Endothelial cell of umbilical vein (primary cell): ENCODE results near the gene RASSF9. TPM values are rescaled to one million over a fixed set of nuclear protein-coding genes. Genes with fewer than 3 reads are reported as not detected.

ENCODE experiments used
- BruUV-seq: library from RNA; stranded (reverse); fragments of 400-500 nt; replicated peaks from 2 replicates; lab custom pipeline; 2021; lab: Mats Ljungman, UMichigan
- CTCF ChIA-PET: fragments of 300-600, 350-600 bp; sonication (Branson Sonifier 250); formaldehyde crosslinking; loops from one replicate; lab custom pipeline; 2021; ENCODE audit warnings: antibody characterized with exemption, inconsistent platforms; lab: Charles Lee
- POLR2A ChIA-PET: fragments of 300-600, 350-600 bp; sonication (Branson Sonifier 250); formaldehyde crosslinking; loops from one replicate; lab custom pipeline; 2021; ENCODE audit warnings: antibody characterized with exemption, inconsistent platforms; lab: Charles Lee
- DNase-seq: peaks from one replicate; pipeline ENCODE4 v3.0.0-alpha.2; 2011; ENCODE audit warnings: low read depth, low spot score
- FAIRE-seq: peaks from 2 replicates; lab custom pipeline; 2011; peaks lifted over from hg19 to GRCh38; lab: Jason Lieb, UNC
- H2AFZ ChIP-seq: 2 replicates; pipeline ENCODE4 v1.6.0; 2012; ENCODE audit warnings: low read depth, low read length, control low read depth, inconsistent platforms
- H3K27ac ChIP-seq: 2 replicates; pipeline ENCODE4 v1.5.1; 2011; ENCODE audit warnings: low read depth, mild to moderate bottlenecking, control low read depth, low read length, moderate library complexity; ENCODE audit not compliant: insufficient read depth
- H3K27me3 ChIP-seq, 2 experiments: 2 replicates each; pipeline versions ENCODE4 v1.6.0 to v1.6.1; 2011; ENCODE audit warnings: low read length in 2 of 2, mixed read lengths in 1 of 2; ENCODE audit not compliant: control insufficient read depth in 2 of 2, insufficient read depth in 2 of 2
- H3K36me3 ChIP-seq, 2 experiments: 2 replicates in 1 of 2; 3 replicates in 1 of 2; pipeline ENCODE4 v1.5.1; 2011; ENCODE audit warnings: low read length in 2 of 2, mild to moderate bottlenecking in 1 of 2, moderate library complexity in 1 of 2; ENCODE audit not compliant: control insufficient read depth in 2 of 2, insufficient read depth in 2 of 2; ENCODE audit errors: extremely low read depth in 1 of 2
- H3K4me1 ChIP-seq: 3 replicates; pipeline ENCODE4 v1.5.1; 2011; ENCODE audit warnings: mild to moderate bottlenecking, low read length; ENCODE audit not compliant: control insufficient read depth, insufficient read depth; ENCODE audit errors: extremely low read depth
- H3K4me2 ChIP-seq: 2 replicates; pipeline ENCODE4 v1.6.1; 2011; ENCODE audit warnings: low read length, control low read depth, mixed read lengths; ENCODE audit not compliant: insufficient read depth
- H3K4me3 ChIP-seq, 3 experiments: fragments of 200-600 bp in 1 of 3; sonication (generic), shearing (Covaris generic) in 1 of 3; replicated peaks in 1 of 3; 2 replicates each; pipeline ENCODE4 v1.5.1; 2011 to 2016; ENCODE audit warnings: control low read depth in 3 of 3, low read length in 3 of 3, mild to moderate bottlenecking in 2 of 3, inconsistent platforms in 1 of 3, low read depth in 1 of 3, moderate library complexity in 1 of 3; ENCODE audit not compliant: insufficient read depth in 1 of 3
- H3K79me2 ChIP-seq: 2 replicates; pipeline ENCODE4 v1.6.0; 2012; ENCODE audit warnings: low read length, inconsistent platforms; ENCODE audit not compliant: control insufficient read depth, insufficient read depth
- H3K9ac ChIP-seq: replicated peaks from 2 replicates; pipeline ENCODE3; 2011; ENCODE audit warnings: low read length, control low read depth; ENCODE audit not compliant: insufficient read depth; ENCODE audit errors: extremely low read depth
- H3K9me1 ChIP-seq: replicated peaks from 3 replicates; pipeline ENCODE4 v1.6.0; 2011; ENCODE audit warnings: mild to moderate bottlenecking, low read length; ENCODE audit not compliant: control insufficient read depth, insufficient read depth; ENCODE audit errors: extremely low read depth
- H3K9me3 ChIP-seq: replicated peaks from 2 replicates; pipeline ENCODE4 v1.5.1; 2012; ENCODE audit warnings: low read length, inconsistent platforms; ENCODE audit not compliant: control insufficient read depth, insufficient read depth
- H4K20me1 ChIP-seq: replicated peaks from 2 replicates; pipeline ENCODE3; 2011; ENCODE audit warnings: mild to moderate bottlenecking, low read length; ENCODE audit not compliant: control insufficient read depth, insufficient read depth; ENCODE audit errors: extremely low read depth
- CTCF ChIP-seq, 2 donors: IDR thresholded peaks; 1 replicate in 1 of 2; 2 replicates in 1 of 2; pipeline ENCODE4 v1.5.1; 2011; ENCODE audit warnings: low read length in 2 of 2, mild to moderate bottlenecking in 2 of 2, moderate library complexity in 2 of 2, control low read depth in 1 of 2, inconsistent platforms in 1 of 2, low read depth in 1 of 2; ENCODE audit not compliant: insufficient read depth in 1 of 2; ENCODE audit errors: extremely low read depth in 1 of 2
- EZH2 ChIP-seq: IDR thresholded peaks from 2 replicates; pipeline ENCODE4 v1.6.1; 2012; ENCODE audit warnings: borderline replicate concordance, low read depth, mild to moderate bottlenecking, moderate library complexity, low read length, inconsistent platforms; ENCODE audit not compliant: severe bottlenecking
- FOS ChIP-seq: IDR thresholded peaks from 2 replicates; pipeline ENCODE4 v1.6.1; 2011; ENCODE audit warnings: mild to moderate bottlenecking, low read length, moderate library complexity, borderline replicate concordance; ENCODE audit not compliant: insufficient read depth
- GATA2 ChIP-seq: IDR thresholded peaks from 2 replicates; pipeline ENCODE4 v1.7.0; 2011; ENCODE audit warnings: low read depth, mild to moderate bottlenecking, moderate library complexity, mixed read lengths, low read length; ENCODE audit not compliant: insufficient read length, insufficient read depth
- JUN ChIP-seq: IDR thresholded peaks from 2 replicates; pipeline ENCODE4 v1.6.1; 2011; ENCODE audit warnings: borderline replicate concordance, low read depth; ENCODE audit not compliant: insufficient read length, insufficient read depth
- MAX ChIP-seq: IDR thresholded peaks from 2 replicates; pipeline ENCODE4 v1.6.1; 2011; ENCODE audit not compliant: insufficient read depth, insufficient read length
- MYC ChIP-seq: IDR thresholded peaks from one replicate; pipeline ENCODE4 v1.6.1; 2011; ENCODE audit warnings: mild to moderate bottlenecking, low read depth, low read length
- POLR2A ChIP-seq: IDR thresholded peaks from 2 replicates; pipeline ENCODE4 v1.6.1; 2012; ENCODE audit warnings: low read depth, mild to moderate bottlenecking, control low read depth, low read length
- POLR2AphosphoS5 ChIP-seq: IDR thresholded peaks from 2 replicates; pipeline ENCODE4 v1.6.1; 2012; ENCODE audit warnings: low read depth, mild to moderate bottlenecking, control low read depth, low read length, moderate library complexity; ENCODE audit not compliant: insufficient read depth
- dilution Hi-C: fragments of 300-500 bp; cut with MboI; formaldehyde crosslinking; loops from one replicate; pipeline ENCODE4 v1.15.0; 2019; ENCODE audit warnings: low sequenced_read_pairs; ENCODE audit not compliant: extremely low pct_ligation_motif_present
- intact Hi-C: fragments of 100-400 bp; cut with micrococcal nuclease; formaldehyde crosslinking; loops from one replicate; pipeline ENCODE4 v1.10.0; 2022
- polyA plus RNA-seq, 4 experiments: library from polyadenylated mRNA; depleted of rRNA in 3 of 4; stranded (reverse) in 3 of 4; unstranded in 1 of 4; fragments of >200 nt; gene quantifications; 2 replicates each; pipeline versions ENCODE4 v1.2.1 to v1.2.3, GENCODE V29; 2011 to 2012; ENCODE audit warnings: missing spikeins in 1 of 4
- total RNA-seq: library from RNA; stranded (reverse); gene quantifications from 2 replicates; pipeline ENCODE4 v1.2.3, GENCODE V29; 2021

The RASSF9 gene
- total and polyA plus RNA-seq, 2 donors (not counting 3 experiments of a cell fraction or from before 2014, with no cell fraction given) = 2.1 to 2.3 TPM

- intact Hi-C loops = no loop called here
- dilution Hi-C loops = no loop called here
These were observed 54.4 kb downstream of the RASSF9 start for GRCh38 chr12:85781766-85782165.

More at GRCh38 chr12:85781766-85782165, 54.4 kb downstream of the RASSF9 start:
- no TSS peak for BruUV-seq
- CTCF ChIA-PET = interaction anchor here (0.8 to 1.6 kb wide), 5 partner anchors 19 to 206 kb away, joined by 3 to 15 read pairs (median 4); no protein-coding TSS in a partner anchor
- no peak for FAIRE-seq
- H3K27me3 ChIP-seq = no peaks in the 10 kb centered on the region
- H3K9me1 ChIP-seq = no peaks in the 10 kb centered on the region
- no peaks in the 10 kb centered on the region for H3K36me3 ChIP-seq
- POLR2A ChIA-PET = no interaction called here
- no peaks in the 10 kb centered on the region for H4K20me1 ChIP-seq
- H3K4me2 ChIP-seq = no peak overlapping the region
- H2AFZ ChIP-seq = no peak overlapping the region
- no peak overlapping the region for H3K4me3 ChIP-seq
- no peaks in the 10 kb centered on the region for H3K4me1 ChIP-seq
- no peaks in the 10 kb centered on the region for H3K79me2 ChIP-seq
- DNase-seq = no peak
- TF ChIP-seq MAX (no peak), EZH2 (no peak), GATA2 (no peak), FOS (no peak), POLR2AphosphoS5 (no peak), POLR2A (no peak), CTCF (IDR thresholded peaks at IDR 0.05; ENCODE audit: extremely low read depth in 1 of 2, insufficient read depth in 1 of 2, low read depth in 1 of 2, low read length in 2 of 2) (no peak), JUN (no peak), MYC (no peak)
- H3K27ac ChIP-seq = no peak overlapping the region
- no peaks in the 10 kb centered on the region for H3K9me3 ChIP-seq
- H3K9ac ChIP-seq = no peak overlapping the region
